Measurements from ENCODE around the gene SPRR3.

- TF ChIP-seq REST (IDR thresholded peaks at IDR 0.05; ENCODE audit: unreplicated experiment) (no peak), EZH2 (IDR thresholded peaks at IDR 0.05; ENCODE audit: low read depth, unreplicated experiment) (no peak), ETS1 (IDR thresholded peaks at IDR 0.05) (no peak), EZH2phosphoT487 (IDR thresholded peaks at IDR 0.05; ENCODE audit: unreplicated experiment) (no peak), CTCF (conservative IDR thresholded peaks at IDR 0.05; ENCODE audit: low read depth in 2 of 2) (no peak), POLR2AphosphoS5 (IDR thresholded peaks at IDR 0.05; ENCODE audit: low read depth) (no peak), ZNF331 (CRISPR knock-in tag; IDR thresholded peaks at IDR 0.05; ENCODE audit: low read depth) (no peak), STAT1 (IDR thresholded peaks at IDR 0.05; ENCODE audit: unreplicated experiment) (no peak), JUNB (IDR thresholded peaks at IDR 0.05; ENCODE audit: unreplicated experiment) (no peak), CREB1 (CRISPR knock-in tag; IDR thresholded peaks at IDR 0.05; ENCODE audit: low read depth) (no peak)
These were observed 20.9 kb upstream of the SPRR3 start for GRCh38 chr1:152980676-152981075.
